Measurements from ENCODE around the gene ADGRL3. TPM values are rescaled to one million over a fixed set of nuclear protein-coding genes. Genes with fewer than 3 reads are reported as not detected.

Gene ADGRL3
- total RNA-seq, 2 experiments from 2014 or later = not detected

GRCh38 chr4:61461956-61462355 lies 261.8 kb downstream of the ADGRL3 start:
- no peak overlapping the region for H3K4me3 Mint-ChIP-seq
- ChIA-PET POLR2A (no interaction called here), CTCF (interaction anchor here (0.7 kb wide), 1 partner anchor 301 kb away, joined by 4 read pairs; no protein-coding TSS in a partner anchor)
- intact Hi-C loops (cut with micrococcal nuclease) = no loop called here
- DNase-seq = no peak
- H3K27me3 Mint-ChIP-seq = no peaks in the 10 kb centered on the region
- H3K9me3 Mint-ChIP-seq = peaks cover 8% of the 10 kb centered on the region
- no peak overlapping the region for H3K27ac Mint-ChIP-seq
- no peaks in the 10 kb centered on the region for H3K4me1 Mint-ChIP-seq (ENCODE audit: low read depth)
- H3K36me3 Mint-ChIP-seq = no peaks in the 10 kb centered on the region

- intact Hi-C loops (cut with micrococcal nuclease) = no loop called here
- H3K9me3 Mint-ChIP-seq = peaks cover 8% of the 10 kb centered on the region
- no peak for DNase-seq
- H3K27me3 Mint-ChIP-seq = no peaks in the 10 kb centered on the region
- H3K4me1 Mint-ChIP-seq (ENCODE audit: low read depth) = no peaks in the 10 kb centered on the region
- H3K36me3 Mint-ChIP-seq = no peaks in the 10 kb centered on the region
- no peak overlapping the region for H3K27ac Mint-ChIP-seq
- ChIA-PET POLR2A (no interaction called here), CTCF (interaction anchor here (0.7 kb wide), 1 partner anchor 302 kb away, joined by 4 read pairs; no protein-coding TSS in a partner anchor)
- no peak overlapping the region for H3K4me3 Mint-ChIP-seq
Observed at GRCh38 chr4:61462451-61463326, 262.6 kb downstream of the ADGRL3 start.

GRCh38 chr4:61468024-61468720 lies 268.0 kb downstream of the ADGRL3 start:
- H3K4me1 Mint-ChIP-seq (ENCODE audit: low read depth) = no peaks in the 10 kb centered on the region
- POLR2A ChIA-PET = no interaction called here
- CTCF ChIA-PET = no interaction called here
- no peak overlapping the region for H3K4me3 Mint-ChIP-seq
- H3K9me3 Mint-ChIP-seq = peaks cover 3% of the 10 kb centered on the region
- no peak overlapping the region for H3K27ac Mint-ChIP-seq
- H3K27me3 Mint-ChIP-seq = no peaks in the 10 kb centered on the region
- no peaks in the 10 kb centered on the region for H3K36me3 Mint-ChIP-seq
- intact Hi-C loops (cut with micrococcal nuclease) = no loop called here
- DNase-seq = no peak

DNA sequence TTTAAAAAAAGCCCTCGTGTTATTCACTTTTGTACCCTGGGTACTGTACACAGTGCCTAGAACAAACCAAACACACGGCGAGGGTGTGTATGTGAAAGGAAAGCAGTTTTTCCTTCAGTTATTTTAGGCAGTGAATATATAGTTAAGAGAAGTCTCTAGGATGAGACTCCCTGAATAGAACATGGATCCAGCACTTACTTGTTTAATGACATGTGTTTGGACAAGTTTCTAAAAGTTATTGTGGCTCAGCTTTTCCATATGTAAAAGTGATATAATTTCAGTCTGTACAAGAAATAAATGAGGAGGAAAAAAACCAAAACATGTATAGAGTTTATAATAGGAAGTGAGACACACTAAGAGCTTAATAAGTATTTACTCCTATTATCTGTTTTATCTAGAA lies 273.2 kb downstream of the ADGRL3 start:
- H3K27ac Mint-ChIP-seq = no peak overlapping the region
- no peak for DNase-seq
- POLR2A ChIA-PET = no interaction called here
- H3K4me1 Mint-ChIP-seq (ENCODE audit: low read depth) = no peaks in the 10 kb centered on the region
- H3K36me3 Mint-ChIP-seq = no peaks in the 10 kb centered on the region
- no peaks in the 10 kb centered on the region for H3K9me3 Mint-ChIP-seq
- H3K27me3 Mint-ChIP-seq = no peaks in the 10 kb centered on the region
- intact Hi-C loops (cut with micrococcal nuclease) = no loop called here
- CTCF ChIA-PET = no interaction called here
- no peak overlapping the region for H3K4me3 Mint-ChIP-seq

DNA sequence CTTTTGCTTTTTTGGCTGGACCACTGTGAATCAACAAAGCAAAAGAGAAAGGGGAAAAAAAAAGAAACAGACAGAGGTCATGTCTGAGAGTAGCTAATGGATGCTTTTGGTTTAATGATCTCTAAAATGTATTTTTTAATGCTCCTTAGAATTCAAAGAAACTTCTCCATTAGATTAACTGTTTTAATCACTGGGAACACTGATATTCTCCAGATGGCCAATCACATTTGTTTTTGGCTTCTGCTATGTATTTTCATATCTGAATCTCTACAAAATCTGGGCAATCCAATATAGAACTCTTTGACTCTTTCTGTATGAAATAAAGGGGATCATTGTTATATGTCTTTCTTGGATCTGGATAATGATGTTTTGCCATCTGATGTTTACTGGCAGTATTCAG lies 278.2 kb downstream of the ADGRL3 start:
- peaks cover 2% of the 10 kb centered on the region for H3K9me3 Mint-ChIP-seq
- ChIA-PET POLR2A (no interaction called here), CTCF (no interaction called here)
- no peak for DNase-seq
- intact Hi-C loops (cut with micrococcal nuclease) = no loop called here
- no peaks in the 10 kb centered on the region for H3K36me3 Mint-ChIP-seq
- no peak overlapping the region for H3K4me3 Mint-ChIP-seq
- H3K4me1 Mint-ChIP-seq (ENCODE audit: low read depth) = no peaks in the 10 kb centered on the region
- H3K27me3 Mint-ChIP-seq = no peaks in the 10 kb centered on the region
- H3K27ac Mint-ChIP-seq = no peak overlapping the region

DNA sequence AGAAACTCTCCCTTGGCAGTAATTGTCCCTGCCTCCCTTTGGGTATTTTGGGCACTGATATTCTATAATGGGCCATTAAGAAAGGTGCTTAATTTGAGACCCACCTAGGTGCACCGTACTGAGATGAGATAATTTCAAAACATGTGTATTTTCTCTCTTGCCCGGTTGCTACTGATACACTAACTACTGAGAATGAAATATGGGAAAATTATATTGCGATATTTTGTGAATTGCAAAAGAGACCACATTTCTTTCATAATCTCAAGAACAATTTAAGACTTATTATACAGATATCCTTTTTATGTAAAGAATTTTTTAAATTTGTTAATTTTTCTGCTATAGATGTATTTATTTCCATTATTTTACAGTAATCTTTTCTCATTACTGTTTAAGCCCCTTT lies 284.9 kb downstream of the ADGRL3 start:
- H3K27me3 Mint-ChIP-seq = no peaks in the 10 kb centered on the region
- peaks cover 7% of the 10 kb centered on the region for H3K9me3 Mint-ChIP-seq
- POLR2A ChIA-PET = no interaction called here

GRCh38 chr4:61489927-61490326 lies 289.8 kb downstream of the ADGRL3 start:
- intact Hi-C loops (cut with micrococcal nuclease) = no loop called here
- H3K27me3 Mint-ChIP-seq = no peaks in the 10 kb centered on the region
- H3K27ac Mint-ChIP-seq = no peak overlapping the region
- no peaks in the 10 kb centered on the region for H3K36me3 Mint-ChIP-seq
- H3K9me3 Mint-ChIP-seq = peaks cover 11% of the 10 kb centered on the region
- CTCF ChIA-PET = no interaction called here
- H3K4me1 Mint-ChIP-seq (ENCODE audit: low read depth) = no peaks in the 10 kb centered on the region
- no peak overlapping the region for H3K4me3 Mint-ChIP-seq
- no peak for DNase-seq
- POLR2A ChIA-PET = no interaction called here

More for the DNA sequence above, 284.9 kb downstream of the ADGRL3 start:
- no peak for DNase-seq
- CTCF ChIA-PET = no interaction called here
- intact Hi-C loops (cut with micrococcal nuclease) = no loop called here
- H3K4me3 Mint-ChIP-seq = no peak overlapping the region
- no peaks in the 10 kb centered on the region for H3K4me1 Mint-ChIP-seq (ENCODE audit: low read depth)
- H3K27ac Mint-ChIP-seq = no peak overlapping the region
- H3K36me3 Mint-ChIP-seq = no peaks in the 10 kb centered on the region

DNA sequence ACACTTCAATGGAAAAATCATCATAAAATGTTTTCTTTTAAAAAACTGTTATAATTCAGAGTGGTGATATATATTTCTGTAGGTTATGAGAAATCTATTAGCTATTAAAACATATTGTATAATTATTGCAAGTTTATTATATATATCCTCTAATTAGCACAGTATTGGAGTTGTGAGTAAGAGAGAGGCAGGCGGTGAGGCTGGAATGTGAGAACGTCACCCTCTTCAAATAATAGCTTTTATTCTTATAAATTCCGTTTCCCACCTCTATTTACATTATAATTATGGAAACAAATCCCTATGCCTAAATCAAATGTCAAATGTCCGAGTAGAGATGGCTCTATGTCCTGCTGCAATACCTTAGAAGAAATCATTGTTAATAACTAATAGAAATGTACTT lies 292.9 kb downstream of the ADGRL3 start:
- Mint-ChIP-seq H3K9me3 (peaks cover 5% of the 10 kb centered on the region), H3K27me3 (no peaks in the 10 kb centered on the region), H3K4me3 (no peak overlapping the region), H3K27ac (no peak overlapping the region), H3K4me1 (ENCODE audit: low read depth) (no peaks in the 10 kb centered on the region), H3K36me3 (no peaks in the 10 kb centered on the region)
- intact Hi-C loops (cut with micrococcal nuclease) = no loop called here
- ChIA-PET CTCF (no interaction called here), POLR2A (no interaction called here)
- no peak for DNase-seq

DNA sequence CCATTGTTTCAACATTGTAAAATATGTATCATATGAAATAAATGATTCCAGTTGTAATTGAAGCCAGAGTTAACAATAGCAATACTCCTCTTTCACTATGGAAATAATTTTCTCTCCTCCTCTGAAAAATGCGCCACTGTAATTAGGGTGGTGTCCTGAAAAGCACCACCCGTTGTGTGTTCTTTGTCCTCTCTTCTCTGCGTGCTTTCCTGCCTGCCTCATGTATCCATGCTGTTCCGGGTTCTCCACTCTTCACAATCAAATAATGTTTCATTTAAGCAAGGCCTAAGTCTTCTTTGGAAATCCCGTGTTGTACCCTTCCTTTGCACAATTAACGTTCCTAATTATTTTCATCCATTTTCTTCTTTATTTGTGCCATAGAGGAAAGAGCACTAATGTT lies 293.3 kb downstream of the ADGRL3 start:
- H3K4me3 Mint-ChIP-seq = no peak overlapping the region
- no peak overlapping the region for H3K27ac Mint-ChIP-seq
- H3K27me3 Mint-ChIP-seq = no peaks in the 10 kb centered on the region
- CTCF ChIA-PET = no interaction called here
- H3K4me1 Mint-ChIP-seq (ENCODE audit: low read depth) = no peaks in the 10 kb centered on the region
- POLR2A ChIA-PET = no interaction called here
- intact Hi-C loops (cut with micrococcal nuclease) = no loop called here
- peaks cover 5% of the 10 kb centered on the region for H3K9me3 Mint-ChIP-seq
- no peak for DNase-seq
- H3K36me3 Mint-ChIP-seq = no peaks in the 10 kb centered on the region

DNA sequence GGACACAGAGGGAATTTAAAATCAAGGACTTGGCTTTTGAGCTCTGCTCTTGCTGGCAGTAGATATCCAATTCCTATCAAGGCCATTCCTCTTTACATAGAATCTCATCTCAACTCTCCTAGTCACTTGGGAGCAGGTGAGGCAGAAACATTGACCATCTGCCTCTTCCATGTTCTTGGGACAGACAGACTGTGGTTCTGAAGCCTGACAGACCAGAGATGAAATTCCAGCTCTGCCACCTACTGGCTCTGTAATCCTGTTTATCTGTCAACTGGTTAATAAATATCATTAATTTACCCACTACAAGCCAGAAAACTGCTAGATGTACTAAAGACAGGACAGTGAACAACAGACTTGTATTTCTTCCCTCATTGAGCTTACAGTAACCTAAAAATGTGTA lies 300.8 kb downstream of the ADGRL3 start:
- Mint-ChIP-seq H3K36me3 (no peaks in the 10 kb centered on the region), H3K4me3 (no peak overlapping the region), H3K27me3 (no peaks in the 10 kb centered on the region), H3K27ac (no peak overlapping the region), H3K4me1 (ENCODE audit: low read depth) (no peaks in the 10 kb centered on the region), H3K9me3 (peaks cover 9% of the 10 kb centered on the region)
- CTCF ChIA-PET = no interaction called here
- POLR2A ChIA-PET = no interaction called here
- intact Hi-C loops (cut with micrococcal nuclease) = no loop called here
- no peak for DNase-seq

DNA sequence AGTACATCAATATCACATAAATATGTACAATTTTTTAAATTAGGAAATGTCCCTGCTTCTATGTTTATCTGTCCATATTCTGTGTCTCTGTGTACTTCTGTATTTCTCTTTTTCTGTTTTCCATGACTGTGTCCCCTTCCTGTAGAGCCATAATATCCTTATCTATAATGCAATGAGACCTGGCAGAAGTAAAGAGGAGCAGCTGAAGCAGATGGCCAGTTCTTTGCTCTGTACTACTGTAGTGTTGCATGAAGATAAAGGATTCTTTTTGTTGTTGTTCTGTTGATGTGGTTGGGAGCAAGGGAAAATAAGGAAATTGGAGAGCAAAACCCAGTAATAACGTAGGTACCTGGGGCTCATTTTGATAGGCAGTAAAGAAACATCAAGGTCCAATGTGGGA lies 301.7 kb downstream of the ADGRL3 start:
- ChIA-PET POLR2A (no interaction called here), CTCF (no interaction called here)
- H3K4me1 Mint-ChIP-seq (ENCODE audit: low read depth) = no peaks in the 10 kb centered on the region
- peaks cover 9% of the 10 kb centered on the region for H3K9me3 Mint-ChIP-seq
- no peaks in the 10 kb centered on the region for H3K27me3 Mint-ChIP-seq
- no peak for DNase-seq
- intact Hi-C loops (cut with micrococcal nuclease) = no loop called here
- H3K4me3 Mint-ChIP-seq = no peak overlapping the region
- H3K27ac Mint-ChIP-seq = no peak overlapping the region
- no peaks in the 10 kb centered on the region for H3K36me3 Mint-ChIP-seq

GRCh38 chr4:61505773-61506685 lies 305.9 kb downstream of the ADGRL3 start:
- ChIA-PET POLR2A (no interaction called here), CTCF (no interaction called here)

More at GRCh38 chr4:61505773-61506685, 305.9 kb downstream of the ADGRL3 start:
- H3K36me3 Mint-ChIP-seq = no peaks in the 10 kb centered on the region
- no peaks in the 10 kb centered on the region for H3K27me3 Mint-ChIP-seq
- H3K4me3 Mint-ChIP-seq = no peak overlapping the region
- intact Hi-C loops (cut with micrococcal nuclease) = no loop called here
- DNase-seq = no peak
- H3K4me1 Mint-ChIP-seq (ENCODE audit: low read depth) = no peaks in the 10 kb centered on the region
- peaks cover 21% of the 10 kb centered on the region for H3K9me3 Mint-ChIP-seq
- no peak overlapping the region for H3K27ac Mint-ChIP-seq

Data from activated CD4-positive, alpha-beta memory T cell treated with anti-CD3 and anti-CD28 coated beads for 36 hours (primary cell).